ENCODE data around the gene LLGL2. TPM values are rescaled to one million over a fixed set of nuclear protein-coding genes. Genes with fewer than 3 reads are reported as not detected.

Gene LLGL2
- total RNA-seq, 1 experiment from 2014 or later: 156 TPM

GRCh38 chr17:75622771-75623273 lies 97.3 kb downstream of the LLGL2 start:
- Histone ChIP-seq H3K27me3 (ENCODE audit: insufficient read depth, low read depth) (no peaks in the 10 kb centered on the region), H3F3A (ENCODE audit: insufficient read depth, low read depth) (no peaks in the 10 kb centered on the region), H4K20me1 (ENCODE audit: insufficient read depth) (peaks cover 3% of the 10 kb centered on the region; the same call in 1 of the 2 replicates), H3K79me2 (ENCODE audit: low read depth) (no peaks in the 10 kb centered on the region), H3K27ac (no peak overlapping the region), H3K36me3 (ENCODE audit: low read depth) (no peaks in the 10 kb centered on the region), H3K4me1 (replicated peaks; ENCODE audit: insufficient read depth) (no peaks in the 10 kb centered on the region), H3K9me2 (ENCODE audit: insufficient read depth) (no peaks in the 10 kb centered on the region), H3K4me2 (no peak overlapping the region), H2AFZ (no peak overlapping the region), H3K4me3 (no peak overlapping the region), H3K9me3 (ENCODE audit: insufficient read depth, low read depth) (no peaks in the 10 kb centered on the region)
- ChIA-PET CTCF (no interaction called here), POLR2A (ENCODE audit: unreplicated experiment) (no interaction called here)
- no TSS peak for BruUV-seq (replicated peaks)
- intact Hi-C loops (cut with micrococcal nuclease; ENCODE audit: unreplicated experiment): no loop called here
- DNase-seq: no peak
- TF ChIP-seq CTCF (conservative IDR thresholded peaks at IDR 0.05) (no peak), EZH2 (IDR thresholded peaks at IDR 0.05; ENCODE audit: low read depth) (no peak)

- no TSS peak for BruUV-seq (replicated peaks)
Observed at GRCh38 chr17:75623386-75623785, 97.9 kb downstream of the LLGL2 start.

GRCh38 chr17:75624021-75624420 lies 98.5 kb downstream of the LLGL2 start:
- no TSS peak for BruUV-seq (replicated peaks)
- no peak overlapping the region for H3K4me2 ChIP-seq
- H3K4me3 ChIP-seq: no peak overlapping the region
- no peaks in the 10 kb centered on the region for H3K9me2 ChIP-seq (ENCODE audit: insufficient read depth)
- TF ChIP-seq EZH2 (IDR thresholded peaks at IDR 0.05; ENCODE audit: low read depth): no peak
- TF ChIP-seq CTCF (conservative IDR thresholded peaks at IDR 0.05): no peak
- H3K36me3 ChIP-seq (ENCODE audit: low read depth): no peaks in the 10 kb centered on the region
- CTCF ChIA-PET: interaction anchor here (0.6 kb wide), 1 partner anchor 74 kb away, joined by 4 read pairs; no protein-coding TSS in a partner anchor
- intact Hi-C loops (cut with micrococcal nuclease; ENCODE audit: unreplicated experiment): no loop called here
- H3K27ac ChIP-seq: no peak overlapping the region
- no peaks in the 10 kb centered on the region for H3K79me2 ChIP-seq (ENCODE audit: low read depth)
- H3F3A ChIP-seq (ENCODE audit: insufficient read depth, low read depth): no peaks in the 10 kb centered on the region
- H3K9me3 ChIP-seq (ENCODE audit: insufficient read depth, low read depth): no peaks in the 10 kb centered on the region
- peaks cover 3% of the 10 kb centered on the region; the same call in 1 of the 2 replicates for H4K20me1 ChIP-seq (ENCODE audit: insufficient read depth)
- H3K27me3 ChIP-seq (ENCODE audit: insufficient read depth, low read depth): no peaks in the 10 kb centered on the region
- no peaks in the 10 kb centered on the region for H3K4me1 ChIP-seq (replicated peaks; ENCODE audit: insufficient read depth)
- no peak for DNase-seq
- no peak overlapping the region for H2AFZ ChIP-seq
- POLR2A ChIA-PET (ENCODE audit: unreplicated experiment): no interaction called here

More at GRCh38 chr17:75623386-75623785, 97.9 kb downstream of the LLGL2 start:
- ChIA-PET CTCF (no interaction called here), POLR2A (ENCODE audit: unreplicated experiment) (no interaction called here)
- Histone ChIP-seq H3K27me3 (ENCODE audit: insufficient read depth, low read depth) (no peaks in the 10 kb centered on the region), H3K9me3 (ENCODE audit: insufficient read depth, low read depth) (no peaks in the 10 kb centered on the region), H3K27ac (no peak overlapping the region), H4K20me1 (ENCODE audit: insufficient read depth) (peaks cover 3% of the 10 kb centered on the region; the same call in 1 of the 2 replicates), H3K9me2 (ENCODE audit: insufficient read depth) (no peaks in the 10 kb centered on the region), H3F3A (ENCODE audit: insufficient read depth, low read depth) (no peaks in the 10 kb centered on the region), H3K36me3 (ENCODE audit: low read depth) (no peaks in the 10 kb centered on the region), H3K79me2 (ENCODE audit: low read depth) (no peaks in the 10 kb centered on the region), H3K4me2 (no peak overlapping the region), H2AFZ (no peak overlapping the region), H3K4me1 (replicated peaks; ENCODE audit: insufficient read depth) (no peaks in the 10 kb centered on the region), H3K4me3 (no peak overlapping the region)
- no peak for DNase-seq
- intact Hi-C loops (cut with micrococcal nuclease; ENCODE audit: unreplicated experiment): no loop called here
- no peak for TF ChIP-seq CTCF (conservative IDR thresholded peaks at IDR 0.05)
- no peak for TF ChIP-seq EZH2 (IDR thresholded peaks at IDR 0.05; ENCODE audit: low read depth)

Small RNA genes within 50 kb of the gene (microRNA-seq; reads per million reads assigned to microRNA genes)
- gene MIR6785 (ENCODE audit: borderline number of aligned reads, borderline replicate concordance): not detected

Other genes with a start within 250 kb of the LLGL2 start
- 18.7 and 19.4 TPM in 2 replicates for gene SLC25A19, start 236.3 kb upstream of the LLGL2 start, total RNA-seq (2021)
- gene GRB2, start 120.0 kb upstream of the LLGL2 start, total RNA-seq (2021): 75.3 and 81.3 TPM in 2 replicates
- gene TMEM94, start 69.1 kb upstream of the LLGL2 start, total RNA-seq (2021): 78.9 and 95.7 TPM in 2 replicates
- 24.4 and 25.4 TPM in 2 replicates for gene CASKIN2, start 10.2 kb upstream of the LLGL2 start, total RNA-seq (2021)
- gene TSEN54, start 9.2 kb upstream of the LLGL2 start, total RNA-seq (2021): 42.6 and 45.1 TPM in 2 replicates
- gene MYO15B, start 62.1 kb downstream of the LLGL2 start, total RNA-seq (2021): 53.5 and 79.7 TPM in 2 replicates
- 0.31 and 0.40 TPM in 2 replicates for gene SMIM5, start 107.7 kb downstream of the LLGL2 start, total RNA-seq (2021)
- gene RECQL5, start 141.5 kb downstream of the LLGL2 start, total RNA-seq (2021): 41.0 and 44.2 TPM in 2 replicates
- 79.5 and 80.3 TPM in 2 replicates for gene SAP30BP, start 141.6 kb downstream of the LLGL2 start, total RNA-seq (2021)
- gene ITGB4, start 195.8 kb downstream of the LLGL2 start, total RNA-seq (2021): 448 and 461 TPM in 2 replicates
- 12.7 and 12.8 TPM in 2 replicates for gene GALK1, start 239.5 kb downstream of the LLGL2 start, total RNA-seq (2021)

Measured in PC-9 (cell line).